NCI-H2196 treated with DMSO at 0.1 percent for 48 hours (cell line): Measurements from ENCODE around the gene GALNT9.
"Not testable (repeated sequence)": the region's sequence is repeated elsewhere in the genome, so short reads cannot be mapped to it uniquely, and the experiment has no call there.

Experiments
- DNase-seq: peaks from one replicate; lab custom pipeline; 2025; ENCODE audit not compliant: unreplicated experiment; lab: John Stamatoyannopoulos, UW

The GALNT9 gene

GRCh38 chr12:132149526-132149925, 179.9 kb downstream of the GALNT9 start:
- not testable (repeated sequence) for DNase-seq

GRCh38 chr12:132148368-132149045, 180.9 kb downstream of the GALNT9 start:
- DNase-seq, result no peak

GRCh38 chr12:132147423-132148367, 181.7 kb downstream of the GALNT9 start:
- DNase-seq, result no peak

- no peak for DNase-seq
Observed at GRCh38 chr12:132146772-132147422, 182.5 kb downstream of the GALNT9 start.
